ENCODE measurements around the gene TRAK2.

DNA sequence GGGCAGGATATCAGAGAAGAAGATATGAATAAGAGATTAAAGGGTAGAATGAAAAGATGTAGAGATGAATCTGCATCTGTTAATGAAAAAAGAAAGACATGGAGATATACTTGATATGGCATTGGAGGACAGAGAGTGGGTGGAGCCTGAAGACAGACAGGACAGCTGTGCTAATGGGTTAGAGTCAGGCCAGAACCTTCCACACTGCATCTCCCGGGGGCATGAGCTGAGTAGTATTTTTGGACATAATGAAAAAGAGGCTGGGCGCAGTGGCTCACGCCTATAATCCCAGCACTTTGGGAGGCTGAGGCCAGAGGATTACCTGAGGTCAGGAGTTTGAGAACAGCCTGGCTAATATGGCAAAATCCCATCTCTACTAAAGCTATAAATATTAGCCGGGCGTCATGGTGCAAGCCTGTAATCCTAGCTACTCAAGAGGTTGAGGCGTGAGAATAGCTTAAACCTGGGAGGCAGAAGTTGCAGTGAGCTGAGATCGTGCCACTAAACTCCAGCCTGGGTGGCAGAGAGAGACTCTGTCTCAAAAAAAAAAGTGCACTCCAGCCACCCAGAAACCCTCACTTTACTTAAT is 105.5 kb downstream of the TRAK2 start:
- no peak for TF ChIP-seq EZH2 (IDR thresholded peaks at IDR 0.05; ENCODE audit: borderline replicate concordance, low read length)
- TF ChIP-seq CTCF (IDR thresholded peaks at IDR 0.05; ENCODE audit: low read length) = no peak

All from OCI-LY1 (cell line).